MCF 10A (cell line): ENCODE measurements around the gene KIF1A. TPM values are rescaled to one million over a fixed set of nuclear protein-coding genes. Genes with fewer than 3 reads are reported as not detected.
"Not testable (repeated sequence)": the region's sequence is repeated elsewhere in the genome, so short reads cannot be mapped to it uniquely, and the experiment has no call there.

Experiments
- BruUV-seq: library from RNA; stranded (reverse); fragments of 400-500 nt; replicated peaks from 2 replicates; lab custom pipeline; 2021; lab: Mats Ljungman, UMichigan
- CTCF ChIA-PET: fragments of 300-600 bp; sonication (Branson Sonifier 250); formaldehyde crosslinking; extraction: SDS; loops from one replicate; lab custom pipeline; 2021; ENCODE audit warnings: antibody characterized with exemption, inconsistent platforms; lab: Yijun Ruan, JAX
- POLR2A ChIA-PET: fragments of 300-600, 350-650 bp; sonication (Branson Sonifier 250); formaldehyde crosslinking; extraction: SDS; loops from one replicate; lab custom pipeline; 2020; ENCODE audit warnings: antibody characterized with exemption, inconsistent platforms; lab: Yijun Ruan, JAX
- DNase-seq: peaks from one replicate; pipeline ENCODE4 v3.0.0-alpha.2; 2018; ENCODE audit not compliant: unreplicated experiment
- H3K27ac Mint-ChIP-seq: one replicate; pipeline ENCODE4 v1.8.0; 2022; ENCODE audit warnings: mild to moderate bottlenecking, low read depth, mixed read lengths; ENCODE audit not compliant: unreplicated experiment
- H3K27me3 Mint-ChIP-seq: one replicate; pipeline ENCODE4 v1.8.0; 2022; ENCODE audit warnings: mixed read lengths; ENCODE audit not compliant: insufficient read depth, unreplicated experiment
- H3K36me3 Mint-ChIP-seq: one replicate; pipeline ENCODE4 v1.8.0; 2022; ENCODE audit warnings: mild to moderate bottlenecking, moderate library complexity, mixed read lengths; ENCODE audit not compliant: insufficient read depth, unreplicated experiment
- H3K4me1 Mint-ChIP-seq: one replicate; pipeline ENCODE4 v1.8.0; 2022; ENCODE audit warnings: mixed read lengths; ENCODE audit not compliant: insufficient read depth, unreplicated experiment
- H3K4me3 Mint-ChIP-seq: one replicate; pipeline ENCODE4 v1.8.0; 2022; ENCODE audit warnings: mild to moderate bottlenecking, moderate library complexity, mixed read lengths; ENCODE audit not compliant: unreplicated experiment
- H3K9me3 Mint-ChIP-seq: one replicate; pipeline ENCODE4 v1.8.0; 2022; ENCODE audit warnings: mixed read lengths; ENCODE audit not compliant: unreplicated experiment
- intact Hi-C: fragments of 100-400 bp; cut with micrococcal nuclease; formaldehyde crosslinking; loops from 2 replicates; pipeline ENCODE4 v1.14.1; 2022
- total RNA-seq: library from RNA; stranded (reverse); gene quantifications from 2 replicates; pipeline ENCODE4 v1.2.3, GENCODE V29; 2022
- TF ChIP-seq, protein P1 (sequence below): fragments of 200-600 bp; IDR thresholded peaks from one replicate; pipeline ENCODE4 v1.8.0; 2022; ENCODE audit warnings: antibody characterized with exemption, mild to moderate bottlenecking; ENCODE audit not compliant: unreplicated experiment

Gene KIF1A
- total RNA-seq, 1 experiment from 2014 or later = not detected

DNA sequence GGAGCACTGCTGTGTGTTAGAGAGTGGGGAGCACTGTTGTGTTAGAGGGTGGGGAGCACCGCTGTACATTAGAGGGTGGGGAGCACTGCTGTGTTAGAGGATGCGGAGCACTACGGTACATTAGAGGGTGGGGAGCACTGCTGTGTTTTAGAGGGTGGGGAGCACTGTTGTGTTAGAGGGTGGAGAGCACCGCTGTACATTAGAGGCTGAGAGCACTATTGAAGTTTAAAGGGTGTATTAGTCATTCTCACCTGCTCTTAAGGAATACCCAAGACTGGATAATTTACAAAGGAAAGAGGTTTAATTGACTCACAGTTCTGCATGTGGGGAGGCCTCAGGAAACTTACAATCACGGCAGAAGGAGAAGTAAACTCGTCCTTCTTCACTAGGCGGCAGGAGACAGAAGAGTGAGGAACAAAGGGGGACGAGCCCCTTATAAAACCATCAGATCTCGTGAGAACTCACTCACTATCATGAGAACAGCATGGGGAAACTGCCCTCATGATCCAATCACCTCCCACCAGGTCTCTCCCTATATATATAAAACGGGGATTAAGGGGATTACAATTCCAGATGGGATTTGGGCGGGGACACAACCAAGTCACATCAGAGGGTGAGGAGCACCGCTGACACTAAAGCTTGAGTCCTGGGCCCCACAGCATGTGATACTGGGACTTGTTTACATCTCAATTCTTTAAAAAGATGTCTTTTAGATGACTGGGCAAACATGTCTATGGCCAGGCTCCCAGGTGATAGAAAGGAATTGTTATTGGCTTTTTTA, 29.1 kb upstream of the KIF1A start:
- intact Hi-C loops = no loop called here
- ChIA-PET CTCF (interaction anchor here (0.6 to 1.2 kb wide), 5 partner anchors 9 to 884 kb away, joined by 3 to 5 read pairs (median 3); no protein-coding TSS in a partner anchor), POLR2A (interaction anchor here (0.7 kb wide), 1 partner anchor 12 kb away, joined by 3 read pairs; no protein-coding TSS in a partner anchor)
- peaks cover 16% of the 10 kb centered on the region for H3K27me3 Mint-ChIP-seq
- BruUV-seq = no TSS peak
- no peak overlapping the region for H3K4me3 Mint-ChIP-seq
- H3K4me1 Mint-ChIP-seq = no peaks in the 10 kb centered on the region
- H3K9me3 Mint-ChIP-seq = peaks cover 3% of the 10 kb centered on the region
- no peak overlapping the region for H3K27ac Mint-ChIP-seq
- TF ChIP-seq, protein P1, sequence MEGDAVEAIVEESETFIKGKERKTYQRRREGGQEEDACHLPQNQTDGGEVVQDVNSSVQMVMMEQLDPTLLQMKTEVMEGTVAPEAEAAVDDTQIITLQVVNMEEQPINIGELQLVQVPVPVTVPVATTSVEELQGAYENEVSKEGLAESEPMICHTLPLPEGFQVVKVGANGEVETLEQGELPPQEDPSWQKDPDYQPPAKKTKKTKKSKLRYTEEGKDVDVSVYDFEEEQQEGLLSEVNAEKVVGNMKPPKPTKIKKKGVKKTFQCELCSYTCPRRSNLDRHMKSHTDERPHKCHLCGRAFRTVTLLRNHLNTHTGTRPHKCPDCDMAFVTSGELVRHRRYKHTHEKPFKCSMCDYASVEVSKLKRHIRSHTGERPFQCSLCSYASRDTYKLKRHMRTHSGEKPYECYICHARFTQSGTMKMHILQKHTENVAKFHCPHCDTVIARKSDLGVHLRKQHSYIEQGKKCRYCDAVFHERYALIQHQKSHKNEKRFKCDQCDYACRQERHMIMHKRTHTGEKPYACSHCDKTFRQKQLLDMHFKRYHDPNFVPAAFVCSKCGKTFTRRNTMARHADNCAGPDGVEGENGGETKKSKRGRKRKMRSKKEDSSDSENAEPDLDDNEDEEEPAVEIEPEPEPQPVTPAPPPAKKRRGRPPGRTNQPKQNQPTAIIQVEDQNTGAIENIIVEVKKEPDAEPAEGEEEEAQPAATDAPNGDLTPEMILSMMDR = no peak
- H3K36me3 Mint-ChIP-seq = no peaks in the 10 kb centered on the region
- DNase-seq = no peak

DNA sequence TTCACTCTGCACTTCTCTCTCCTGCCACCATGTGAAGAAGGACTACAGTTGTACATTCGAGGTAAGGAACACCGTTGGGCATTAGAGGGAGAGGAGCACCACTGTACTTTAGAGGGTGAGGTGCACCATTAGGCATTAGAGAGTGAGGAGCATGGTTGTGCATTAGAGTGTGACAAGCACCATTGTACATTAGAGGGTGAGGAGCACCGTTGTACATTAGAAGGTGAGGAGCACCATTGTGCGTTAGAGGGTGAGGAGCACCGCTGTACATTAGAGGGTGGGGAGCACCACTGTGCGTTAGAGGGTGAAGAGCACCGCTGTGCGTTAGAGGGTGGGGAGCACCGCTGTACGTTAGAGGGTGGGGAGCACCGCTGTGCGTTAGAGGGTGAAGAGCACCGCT, 27.8 kb upstream of the KIF1A start:
- ChIA-PET POLR2A (no interaction called here), CTCF (no interaction called here)
- Mint-ChIP-seq H3K27me3 (peaks cover 29% of the 10 kb centered on the region), H3K36me3 (no peaks in the 10 kb centered on the region), H3K4me1 (no peaks in the 10 kb centered on the region), H3K9me3 (no peaks in the 10 kb centered on the region), H3K27ac (no peak overlapping the region), H3K4me3 (no peak overlapping the region)
- no TSS peak for BruUV-seq
- DNase-seq = no peak
- intact Hi-C loops = no loop called here
- TF ChIP-seq, protein P1 = no peak

DNA sequence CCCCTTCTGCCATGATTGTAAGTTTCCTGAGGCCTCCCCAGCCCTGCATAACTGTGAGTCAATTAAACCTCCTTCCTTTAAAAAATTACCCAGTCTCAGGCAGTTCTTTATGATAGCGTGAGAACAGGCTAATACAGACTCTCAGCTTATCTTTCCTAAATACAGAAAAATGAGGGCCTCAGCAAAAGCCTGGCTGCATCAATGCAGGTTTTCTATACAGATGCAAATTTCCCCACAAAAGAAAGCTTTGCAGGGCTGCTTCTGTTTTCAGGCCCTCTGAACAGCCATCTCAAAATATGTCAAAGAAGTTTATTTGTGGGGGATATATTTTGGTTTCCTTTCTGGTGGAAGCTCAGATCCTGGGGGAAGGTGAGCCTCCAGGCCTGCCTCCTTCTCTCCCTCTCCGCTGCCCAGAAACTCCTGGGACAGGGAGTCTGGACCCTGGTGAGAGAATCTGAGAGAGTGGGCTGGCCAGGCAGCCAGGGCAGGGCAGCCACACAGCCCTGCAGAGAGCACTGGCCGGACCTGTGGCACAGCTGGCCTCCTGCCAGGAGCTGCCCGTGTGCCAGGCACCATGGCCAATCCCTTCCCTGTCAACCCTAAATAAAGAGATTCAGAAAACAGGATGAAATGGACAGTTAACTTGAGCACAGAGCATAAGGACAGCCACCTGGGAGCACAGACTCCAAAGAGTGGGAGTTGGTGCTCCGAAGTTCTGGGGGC, 27.0 kb upstream of the KIF1A start:
- intact Hi-C loops = no loop called here
- H3K9me3 Mint-ChIP-seq = no peaks in the 10 kb centered on the region
- DNase-seq = no peak
- ChIA-PET CTCF (interaction anchor here (0.6 to 0.7 kb wide), 2 partner anchors 261 to 262 kb away, joined by 3 read pairs; no protein-coding TSS in a partner anchor), POLR2A (no interaction called here)
- BruUV-seq = no TSS peak
- no peaks in the 10 kb centered on the region for H3K36me3 Mint-ChIP-seq
- no peaks in the 10 kb centered on the region for H3K4me1 Mint-ChIP-seq
- H3K4me3 Mint-ChIP-seq = no peak overlapping the region
- H3K27ac Mint-ChIP-seq = no peak overlapping the region
- TF ChIP-seq, protein P1 = no peak
- H3K27me3 Mint-ChIP-seq = peaks cover 37% of the 10 kb centered on the region

DNA sequence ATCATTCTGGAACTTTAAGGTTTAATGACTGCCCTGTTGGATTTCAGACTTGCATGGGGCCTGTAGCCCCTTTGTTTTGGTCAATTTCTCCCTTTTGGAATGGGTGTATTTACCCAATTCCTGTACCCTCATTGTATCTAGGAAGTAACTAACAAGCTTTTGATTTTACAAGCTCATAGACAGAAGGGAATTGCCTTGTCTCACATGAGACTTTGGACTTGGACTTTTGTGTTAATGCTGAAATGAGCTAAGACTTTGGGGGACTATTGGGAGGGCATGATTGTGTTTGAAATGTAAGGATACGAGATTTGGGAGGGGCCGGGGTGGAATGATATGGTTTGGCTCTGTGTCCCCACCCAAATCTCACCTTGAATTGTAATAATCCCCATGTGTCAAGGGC, 26.3 kb upstream of the KIF1A start:
- H3K36me3 Mint-ChIP-seq, H3K9me3 Mint-ChIP-seq, DNase-seq, POLR2A ChIA-PET, intact Hi-C loops, H3K4me1 Mint-ChIP-seq, H3K4me3 Mint-ChIP-seq, H3K27ac Mint-ChIP-seq, BruUV-seq: not testable (repeated sequence)
- H3K27me3 Mint-ChIP-seq = peaks cover 43% of the 10 kb centered on the region
- CTCF ChIA-PET = interaction anchor here (1.3 kb wide), 1 partner anchor 332 kb away, joined by 3 read pairs; no protein-coding TSS in a partner anchor
